PC-3 (cell line): ENCODE measurements around the gene RPS27L.
"Not testable (repeated sequence)": the region's sequence is repeated elsewhere in the genome, so short reads cannot be mapped to it uniquely, and the experiment has no call there.

Experiments
- CTCF ChIP-seq: fragments of 300-600 bp; sonication (generic); conservative IDR thresholded peaks from 2 replicates; pipeline ENCODE4 v1.5.1; 2017; ENCODE audit warnings: antibody characterized with exemption, low read depth, mild to moderate bottlenecking, low read length
- EZH2 ChIP-seq: fragments of 300-600 bp; sonication (generic); IDR thresholded peaks from one replicate; pipeline ENCODE4 v1.6.1; 2017; ENCODE audit warnings: antibody characterized with exemption, mild to moderate bottlenecking, low read length; ENCODE audit not compliant: unreplicated experiment

DNA sequence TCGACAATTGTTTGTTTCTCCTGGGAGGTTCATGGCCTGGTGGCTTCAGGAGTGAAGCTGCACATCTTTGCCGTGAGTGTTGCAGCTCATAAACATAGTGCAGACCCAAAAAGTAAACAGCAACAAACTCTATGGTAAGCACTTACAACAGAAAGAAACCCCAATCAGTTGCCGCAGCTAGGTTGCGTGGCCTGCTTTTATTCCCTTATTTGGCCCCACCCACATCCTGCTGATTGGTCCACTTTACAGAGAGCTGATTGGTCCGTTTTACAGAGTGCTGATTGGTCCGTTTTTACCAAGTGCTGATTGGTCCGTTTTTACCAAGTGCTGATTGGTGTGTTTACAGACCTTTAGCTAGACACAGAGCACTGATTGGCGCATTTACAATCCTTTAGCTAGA lies 51.9 kb downstream of the RPS27L start:
- not testable (repeated sequence) for TF ChIP-seq CTCF, EZH2
